Measurements from ENCODE around the gene CNOT9. TPM values are rescaled to one million over a fixed set of nuclear protein-coding genes. Genes with fewer than 3 reads are reported as not detected.

Gene CNOT9
- polyA plus RNA-seq, 3 donors: 14.5 to 21.5 (median 18.4) TPM

DNA sequence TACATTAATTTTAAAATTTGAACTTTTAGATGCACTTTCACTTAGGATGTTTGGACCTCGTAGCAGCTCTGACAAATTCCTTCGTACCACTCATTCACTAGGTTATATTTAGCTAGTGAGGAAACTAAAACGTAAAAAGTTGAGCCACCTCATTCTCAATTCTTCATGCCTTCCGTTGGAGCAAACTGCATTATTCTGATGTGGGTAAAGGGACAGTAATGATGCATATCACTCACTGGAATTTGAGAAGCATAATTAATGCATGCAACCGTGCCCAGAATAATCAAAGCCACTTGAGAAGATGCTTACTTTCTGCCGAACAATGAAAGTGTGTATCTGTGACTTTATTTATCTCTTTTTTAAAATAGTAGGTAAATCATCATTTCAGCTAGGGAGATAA, 2.2 kb downstream of the CNOT9 start:
- no peak overlapping the region for H3K9ac ChIP-seq (ENCODE audit: insufficient read depth, low read length, poor library complexity, severe bottlenecking)
- H3K9me3 ChIP-seq (replicated peaks in 1 of 2; ENCODE audit: control insufficient read depth in 1 of 2, insufficient read depth in 1 of 2, low read length in 2 of 2): no peaks in the 10 kb centered on the region
- Mint-ChIP-seq H3K4me3 (no peak overlapping the region), H3K4me1 (peaks cover 41% of the 10 kb centered on the region), H3K9me3 (no peaks in the 10 kb centered on the region), H3K36me3 (peaks cover 29 to 37% of the 10 kb centered on the region in 2 donors), H3K27ac (peak overlapping the region in 3 of 7 donors; percentile 37 to 99 (median 81)), H3K27me3 (ENCODE audit: low read depth in 3 of 3) (no peaks in the 10 kb centered on the region)
- WGBS (ENCODE audit: insufficient coverage): no CpG with 5 or more reads among the region's 6 CpGs
- no peak overlapping the region for H3K4me3 ChIP-seq (replicated peaks in 1 of 3; ENCODE audit: low read depth in 2 of 3, low read length in 3 of 3)
- H3K4me1 ChIP-seq (ENCODE audit: control insufficient read depth in 1 of 2, insufficient read depth in 2 of 2, low read length in 2 of 2): peaks cover 24 to 27% of the 10 kb centered on the region in 2 donors
- no peak overlapping the region for H3K4me2 ChIP-seq (replicated peaks; ENCODE audit: extremely low read depth, low read length, poor library complexity, severe bottlenecking)
- H3K79me2 ChIP-seq (ENCODE audit: insufficient read depth, low read length): peaks cover 95% of the 10 kb centered on the region
- TF ChIP-seq, protein P1, sequence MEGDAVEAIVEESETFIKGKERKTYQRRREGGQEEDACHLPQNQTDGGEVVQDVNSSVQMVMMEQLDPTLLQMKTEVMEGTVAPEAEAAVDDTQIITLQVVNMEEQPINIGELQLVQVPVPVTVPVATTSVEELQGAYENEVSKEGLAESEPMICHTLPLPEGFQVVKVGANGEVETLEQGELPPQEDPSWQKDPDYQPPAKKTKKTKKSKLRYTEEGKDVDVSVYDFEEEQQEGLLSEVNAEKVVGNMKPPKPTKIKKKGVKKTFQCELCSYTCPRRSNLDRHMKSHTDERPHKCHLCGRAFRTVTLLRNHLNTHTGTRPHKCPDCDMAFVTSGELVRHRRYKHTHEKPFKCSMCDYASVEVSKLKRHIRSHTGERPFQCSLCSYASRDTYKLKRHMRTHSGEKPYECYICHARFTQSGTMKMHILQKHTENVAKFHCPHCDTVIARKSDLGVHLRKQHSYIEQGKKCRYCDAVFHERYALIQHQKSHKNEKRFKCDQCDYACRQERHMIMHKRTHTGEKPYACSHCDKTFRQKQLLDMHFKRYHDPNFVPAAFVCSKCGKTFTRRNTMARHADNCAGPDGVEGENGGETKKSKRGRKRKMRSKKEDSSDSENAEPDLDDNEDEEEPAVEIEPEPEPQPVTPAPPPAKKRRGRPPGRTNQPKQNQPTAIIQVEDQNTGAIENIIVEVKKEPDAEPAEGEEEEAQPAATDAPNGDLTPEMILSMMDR (IDR thresholded peaks at IDR 0.05): no peak
- peaks cover 24% of the 10 kb centered on the region for H4K20me1 ChIP-seq (ENCODE audit: insufficient read depth, low read length)
- H3K27me3 ChIP-seq (ENCODE audit: control insufficient read depth in 2 of 2, insufficient read depth in 2 of 2, low read length in 2 of 2): no peaks in the 10 kb centered on the region
- peak overlapping the region in 1 of 2 donors; percentile 96 for H3K27ac ChIP-seq (ENCODE audit: low read depth in 1 of 2, low read length in 2 of 2)
- H3K36me3 ChIP-seq (replicated peaks in 1 of 2; ENCODE audit: control insufficient read depth in 1 of 2, insufficient read depth in 2 of 2, low read length in 2 of 2): peaks cover 11 to 38% of the 10 kb centered on the region in 2 donors
- no peak for DNase-seq
- no peak overlapping the region for H2AFZ ChIP-seq (ENCODE audit: insufficient read depth, low read depth, low read length, poor library complexity, severe bottlenecking)
- intact Hi-C loops (cut with micrococcal nuclease): no loop called here

DNA sequence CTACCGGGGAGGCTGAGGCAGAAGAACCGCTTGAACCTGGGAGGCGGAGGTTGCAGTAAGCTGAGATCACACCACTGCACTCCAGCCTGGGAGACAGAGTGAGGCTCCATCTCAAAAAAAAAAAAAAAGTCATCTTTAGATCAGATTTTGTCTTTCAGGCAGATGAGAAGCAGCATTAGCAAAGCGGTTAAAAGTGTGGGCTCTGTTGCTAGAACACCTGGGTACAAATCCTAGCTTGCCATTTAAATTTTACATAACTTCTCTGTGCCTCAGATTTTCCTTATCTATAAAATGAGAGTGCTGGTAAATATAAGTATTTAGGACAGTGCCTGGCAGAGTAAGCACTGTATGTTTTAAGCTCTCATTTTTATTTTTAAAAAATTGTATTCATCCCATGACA, 8.2 kb downstream of the CNOT9 start:
- Histone ChIP-seq H3K4me2 (replicated peaks; ENCODE audit: extremely low read depth, low read length, poor library complexity, severe bottlenecking) (no peak overlapping the region), H3K4me3 (replicated peaks in 1 of 3; ENCODE audit: low read depth in 2 of 3, low read length in 3 of 3) (no peak overlapping the region), H3K9ac (ENCODE audit: insufficient read depth, low read length, poor library complexity, severe bottlenecking) (no peak overlapping the region), H3K36me3 (replicated peaks in 1 of 2; ENCODE audit: control insufficient read depth in 1 of 2, insufficient read depth in 2 of 2, low read length in 2 of 2) (peaks cover 25 to 79% of the 10 kb centered on the region in 2 donors), H3K9me3 (replicated peaks in 1 of 2; ENCODE audit: control insufficient read depth in 1 of 2, insufficient read depth in 1 of 2, low read length in 2 of 2) (no peaks in the 10 kb centered on the region), H2AFZ (ENCODE audit: insufficient read depth, low read depth, low read length, poor library complexity, severe bottlenecking) (no peak overlapping the region), H3K79me2 (ENCODE audit: insufficient read depth, low read length) (peaks cover 87% of the 10 kb centered on the region), H4K20me1 (ENCODE audit: insufficient read depth, low read length) (peaks cover 47% of the 10 kb centered on the region), H3K27ac (ENCODE audit: low read depth in 1 of 2, low read length in 2 of 2) (no peak overlapping the region), H3K27me3 (ENCODE audit: control insufficient read depth in 2 of 2, insufficient read depth in 2 of 2, low read length in 2 of 2) (no peaks in the 10 kb centered on the region), H3K4me1 (ENCODE audit: control insufficient read depth in 1 of 2, insufficient read depth in 2 of 2, low read length in 2 of 2) (no peaks in the 10 kb centered on the region)
- Mint-ChIP-seq H3K9me3 (no peaks in the 10 kb centered on the region), H3K4me1 (no peaks in the 10 kb centered on the region), H3K27me3 (ENCODE audit: low read depth in 3 of 3) (no peaks in the 10 kb centered on the region), H3K4me3 (no peak overlapping the region), H3K36me3 (peaks cover 38 to 62% of the 10 kb centered on the region in 2 donors), H3K27ac (peak overlapping the region in 3 of 7 donors; percentile 31 to 79 (median 40))
- intact Hi-C loops (cut with micrococcal nuclease): no loop called here
- no peak for DNase-seq
- WGBS (ENCODE audit: insufficient coverage): 100% methylated on average over 3 of the region's 4 CpGs
- TF ChIP-seq, protein P1 (IDR thresholded peaks at IDR 0.05): no peak
